ENCODE data around the gene JAKMIP1. TPM values are rescaled to one million over a fixed set of nuclear protein-coding genes. Genes with fewer than 3 reads are reported as not detected.
"Not testable (repeated sequence)": the region's sequence is repeated elsewhere in the genome, so short reads cannot be mapped to it uniquely, and the experiment has no call there.

JAKMIP1 gene
- polyA plus RNA-seq, 3 donors from 2014 or later = 1.2 to 7.9 (median 6.5) TPM

- Mint-ChIP-seq H3K4me1 (peaks cover 2 to 9% of the 10 kb centered on the region in 2 donors), H3K36me3 (no peaks in the 10 kb centered on the region), H3K27ac (no peak overlapping the region), H3K9me3 (no peaks in the 10 kb centered on the region), H3K27me3 (ENCODE audit: low read depth in 3 of 3) (peaks cover 9 to 26% (median 16%) of the 10 kb centered on the region in 3 donors), H3K4me3 (peak overlapping the region in 3 of 5 donors; percentile 19 to 53 (median 30))
- DNase-seq = no peak
These were observed 22.5 kb upstream of the JAKMIP1 start for GRCh38 chr4:6222761-6223292.

GRCh38 chr4:6221851-6222760, 21.8 kb upstream of the JAKMIP1 start:
- peaks cover 2 to 9% of the 10 kb centered on the region in 2 donors for H3K4me1 Mint-ChIP-seq
- H3K27me3 Mint-ChIP-seq (ENCODE audit: low read depth in 3 of 3) = peaks cover 9 to 28% (median 18%) of the 10 kb centered on the region in 3 donors
- peak overlapping the region; percentile 20 to 75 (median 57) for H3K4me3 Mint-ChIP-seq
- peak; percentile 14 to 53 (median 43) for DNase-seq
- no peaks in the 10 kb centered on the region for H3K9me3 Mint-ChIP-seq
- H3K27ac Mint-ChIP-seq = no peak overlapping the region
- H3K36me3 Mint-ChIP-seq = no peaks in the 10 kb centered on the region

GRCh38 chr4:6221301-6221850, 21.0 kb upstream of the JAKMIP1 start:
- H3K27me3 Mint-ChIP-seq (ENCODE audit: low read depth in 3 of 3) = peaks cover 9 to 28% (median 18%) of the 10 kb centered on the region in 3 donors

GRCh38 chr4:6217716-6218381, 17.5 kb upstream of the JAKMIP1 start:
- Mint-ChIP-seq H3K4me1 (peaks cover 2 to 9% of the 10 kb centered on the region in 2 donors), H3K36me3 (no peaks in the 10 kb centered on the region), H3K27ac (no peak overlapping the region), H3K4me3 (no peak overlapping the region), H3K27me3 (ENCODE audit: low read depth in 3 of 3) (peaks cover 5 to 25% (median 12%) of the 10 kb centered on the region in 3 donors), H3K9me3 (no peaks in the 10 kb centered on the region)
- no peak for DNase-seq

More at GRCh38 chr4:6221301-6221850, 21.0 kb upstream of the JAKMIP1 start:
- Mint-ChIP-seq H3K9me3 (no peaks in the 10 kb centered on the region), H3K4me1 (peaks cover 2 to 9% of the 10 kb centered on the region in 2 donors), H3K27ac (no peak overlapping the region), H3K36me3 (no peaks in the 10 kb centered on the region), H3K4me3 (peak overlapping the region; percentile 20 to 75 (median 57))
- no peak for DNase-seq

GRCh38 chr4:6216588-6216987, 16.2 kb upstream of the JAKMIP1 start:
- no peaks in the 10 kb centered on the region for H3K36me3 Mint-ChIP-seq
- peaks cover 0 to 8% of the 10 kb centered on the region in 2 donors for H3K4me1 Mint-ChIP-seq
- H3K27me3 Mint-ChIP-seq (ENCODE audit: low read depth in 3 of 3) = peaks cover 4 to 22% (median 12%) of the 10 kb centered on the region in 3 donors

GRCh38 chr4:6209921-6210320, 9.6 kb upstream of the JAKMIP1 start:
- Mint-ChIP-seq H3K4me3 (no peak overlapping the region), H3K27me3 (ENCODE audit: low read depth in 3 of 3) (peaks cover 3 to 4% (median 3%) of the 10 kb centered on the region in 3 donors), H3K36me3 (no peaks in the 10 kb centered on the region), H3K27ac (no peak overlapping the region), H3K9me3 (no peaks in the 10 kb centered on the region), H3K4me1 (no peaks in the 10 kb centered on the region)
- DNase-seq = no peak

More at GRCh38 chr4:6216588-6216987, 16.2 kb upstream of the JAKMIP1 start:
- H3K9me3 Mint-ChIP-seq = no peaks in the 10 kb centered on the region
- no peak for DNase-seq
- H3K27ac Mint-ChIP-seq = no peak overlapping the region
- H3K4me3 Mint-ChIP-seq = no peak overlapping the region

- not testable (repeated sequence) for H3K4me1 Mint-ChIP-seq; H3K9me3 Mint-ChIP-seq; H3K4me3 Mint-ChIP-seq; DNase-seq; H3K27me3 Mint-ChIP-seq (ENCODE audit: low read depth in 3 of 3); H3K36me3 Mint-ChIP-seq; H3K27ac Mint-ChIP-seq
These were observed 8.9 kb upstream of the JAKMIP1 start for GRCh38 chr4:6209291-6209690.

- Mint-ChIP-seq H3K27ac (no peak overlapping the region), H3K9me3 (no peaks in the 10 kb centered on the region), H3K36me3 (no peaks in the 10 kb centered on the region), H3K4me3 (no peak overlapping the region), H3K27me3 (ENCODE audit: low read depth in 3 of 3) (peaks cover 3 to 6% (median 3%) of the 10 kb centered on the region in 3 donors), H3K4me1 (no peaks in the 10 kb centered on the region)
- no peak for DNase-seq
These were observed 8.1 kb upstream of the JAKMIP1 start for GRCh38 chr4:6208416-6208815.

GRCh38 chr4:6207602-6208001, 7.3 kb upstream of the JAKMIP1 start:
- H3K9me3 Mint-ChIP-seq = no peaks in the 10 kb centered on the region
- peaks cover 3 to 6% (median 3%) of the 10 kb centered on the region in 3 donors for H3K27me3 Mint-ChIP-seq (ENCODE audit: low read depth in 3 of 3)
- H3K36me3 Mint-ChIP-seq = no peaks in the 10 kb centered on the region
- H3K4me1 Mint-ChIP-seq = no peaks in the 10 kb centered on the region
- DNase-seq = no peak
- no peak overlapping the region for H3K4me3 Mint-ChIP-seq
- H3K27ac Mint-ChIP-seq = no peak overlapping the region

- Mint-ChIP-seq H3K9me3 (no peaks in the 10 kb centered on the region), H3K27me3 (ENCODE audit: low read depth in 3 of 3) (peaks cover 3 to 6% (median 3%) of the 10 kb centered on the region in 3 donors), H3K36me3 (no peaks in the 10 kb centered on the region), H3K4me3 (no peak overlapping the region), H3K27ac (no peak overlapping the region), H3K4me1 (peaks cover 0 to 2% of the 10 kb centered on the region in 2 donors)
- DNase-seq = no peak
These were observed 6.5 kb upstream of the JAKMIP1 start for GRCh38 chr4:6206771-6207290.

- Mint-ChIP-seq H3K27ac (no peak overlapping the region), H3K4me1 (peaks cover 8 to 11% of the 10 kb centered on the region in 2 donors), H3K9me3 (peaks cover 0 to 4% (median 0%) of the 10 kb centered on the region in 6 donors), H3K36me3 (no peaks in the 10 kb centered on the region), H3K4me3 (no peak overlapping the region), H3K27me3 (ENCODE audit: low read depth in 3 of 3) (peaks cover 5 to 6% (median 6%) of the 10 kb centered on the region in 3 donors)
- no peak for DNase-seq
These were observed 5.6 kb upstream of the JAKMIP1 start for GRCh38 chr4:6205973-6206372.

GRCh38 chr4:6205567-6205931, 5.2 kb upstream of the JAKMIP1 start:
- peaks cover 10 to 13% of the 10 kb centered on the region in 2 donors for H3K4me1 Mint-ChIP-seq
- peaks cover 0 to 4% (median 0%) of the 10 kb centered on the region in 6 donors for H3K9me3 Mint-ChIP-seq
- no peak overlapping the region for H3K27ac Mint-ChIP-seq
- H3K4me3 Mint-ChIP-seq = no peak overlapping the region
- no peak for DNase-seq
- peaks cover 5 to 8% (median 6%) of the 10 kb centered on the region in 3 donors for H3K27me3 Mint-ChIP-seq (ENCODE audit: low read depth in 3 of 3)
- H3K36me3 Mint-ChIP-seq = no peaks in the 10 kb centered on the region

- no peak overlapping the region for H3K27ac Mint-ChIP-seq
- no peak overlapping the region for H3K4me3 Mint-ChIP-seq
- peaks cover 11 to 13% of the 10 kb centered on the region in 2 donors for H3K4me1 Mint-ChIP-seq
- peaks cover 0 to 4% (median 0%) of the 10 kb centered on the region in 6 donors for H3K9me3 Mint-ChIP-seq
- no peaks in the 10 kb centered on the region for H3K36me3 Mint-ChIP-seq
- H3K27me3 Mint-ChIP-seq (ENCODE audit: low read depth in 3 of 3) = peaks cover 1 to 8% (median 7%) of the 10 kb centered on the region in 3 donors
- DNase-seq = no peak
These were observed 4.7 kb upstream of the JAKMIP1 start for GRCh38 chr4:6204871-6205566.
